ENCODE measurements around the gene MAFG.

Gene MAFG

DNA sequence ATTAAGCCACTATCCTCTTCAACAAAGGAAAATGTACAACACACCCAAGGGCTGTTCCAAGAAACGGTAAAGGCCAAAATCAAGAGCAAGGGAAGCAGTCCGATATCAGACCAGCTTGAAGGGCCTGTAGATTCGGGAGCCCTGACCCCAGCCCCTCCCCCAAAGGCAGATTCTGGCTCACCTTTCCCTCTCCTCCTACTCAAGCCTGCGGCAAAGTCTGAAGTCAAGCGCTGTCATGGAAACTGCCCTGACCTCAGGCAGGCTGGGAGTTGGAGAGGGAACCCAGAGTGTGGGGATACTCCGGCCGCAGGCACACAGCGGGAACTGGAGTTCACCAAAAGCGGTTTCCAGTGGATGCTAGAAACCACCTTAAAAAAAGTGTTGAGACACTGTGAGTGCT is 37.9 kb downstream of the MAFG start:
- no peak for DNase-seq

DNA sequence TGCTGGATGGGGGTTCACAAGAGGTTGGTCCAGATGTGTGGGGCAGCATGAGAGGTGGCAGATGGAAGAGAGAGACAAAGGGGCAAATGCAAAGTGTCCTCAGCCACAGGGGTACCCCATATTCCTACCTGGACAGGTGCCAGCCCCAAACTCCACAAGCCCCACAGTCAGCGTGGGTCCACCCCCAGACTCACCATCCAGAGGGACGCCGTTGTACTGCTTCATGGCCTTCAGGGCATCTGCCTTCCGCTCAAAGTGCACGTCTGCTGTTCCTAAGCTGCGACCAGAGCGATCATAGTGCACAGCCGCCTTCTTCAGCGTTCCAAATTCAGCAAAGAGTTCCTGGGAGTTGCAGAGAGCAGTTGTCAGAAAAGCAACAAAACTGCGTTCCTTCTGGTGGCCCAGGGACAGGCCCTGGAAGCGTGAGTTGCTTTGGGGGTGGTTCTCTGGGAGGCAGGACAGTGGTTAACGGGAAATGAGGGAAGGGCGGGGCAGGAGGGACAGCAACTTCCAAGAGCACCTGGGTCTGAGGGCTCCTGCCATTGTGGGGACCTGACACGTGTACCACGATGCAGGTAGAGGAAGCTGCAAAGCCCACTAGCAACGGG is 38.4 kb downstream of the MAFG start:
- DNase-seq = no peak

DNA sequence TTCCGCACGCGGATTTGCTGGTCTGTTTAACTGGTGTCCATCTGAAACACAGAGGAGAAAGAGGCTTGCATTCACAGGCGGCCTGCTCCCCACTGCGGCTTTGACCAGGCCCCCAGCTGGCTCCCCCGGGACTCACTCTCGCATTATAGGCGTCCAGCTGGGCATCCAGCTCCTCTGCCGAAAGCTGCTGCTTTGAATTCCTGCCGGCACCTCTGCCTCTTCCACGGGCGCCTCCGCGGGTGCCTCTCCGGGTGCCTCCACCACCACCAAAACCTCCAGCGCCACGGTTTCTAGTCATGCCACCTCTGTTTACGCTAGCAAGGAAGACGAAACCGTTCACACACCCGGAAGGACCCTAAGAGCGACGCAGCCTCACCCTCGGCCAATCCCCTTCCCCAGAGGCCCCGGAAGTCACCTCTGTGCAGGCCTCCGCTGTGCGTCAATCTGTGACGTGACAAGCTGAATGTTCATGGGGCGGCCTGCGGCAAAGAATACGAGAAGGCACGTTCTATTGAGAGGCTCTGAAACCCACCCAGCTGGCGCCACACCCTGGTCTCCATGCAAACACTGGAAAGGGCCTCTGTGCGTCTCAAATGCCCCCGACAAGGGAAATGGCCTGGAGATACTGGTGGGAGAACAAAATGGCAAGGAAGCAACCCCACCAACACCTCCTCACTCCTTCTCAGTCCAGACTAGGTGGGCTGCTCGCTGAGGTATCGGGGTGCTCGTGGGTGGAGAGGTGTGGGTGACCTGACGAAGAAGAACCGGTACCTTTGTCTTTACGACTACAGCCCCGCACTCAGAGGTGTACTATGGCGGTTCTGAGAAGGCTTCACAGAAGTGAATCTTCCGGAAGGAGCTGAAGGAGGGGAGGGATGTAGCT is 39.2 kb downstream of the MAFG start:
- DNase-seq = no peak

DNA sequence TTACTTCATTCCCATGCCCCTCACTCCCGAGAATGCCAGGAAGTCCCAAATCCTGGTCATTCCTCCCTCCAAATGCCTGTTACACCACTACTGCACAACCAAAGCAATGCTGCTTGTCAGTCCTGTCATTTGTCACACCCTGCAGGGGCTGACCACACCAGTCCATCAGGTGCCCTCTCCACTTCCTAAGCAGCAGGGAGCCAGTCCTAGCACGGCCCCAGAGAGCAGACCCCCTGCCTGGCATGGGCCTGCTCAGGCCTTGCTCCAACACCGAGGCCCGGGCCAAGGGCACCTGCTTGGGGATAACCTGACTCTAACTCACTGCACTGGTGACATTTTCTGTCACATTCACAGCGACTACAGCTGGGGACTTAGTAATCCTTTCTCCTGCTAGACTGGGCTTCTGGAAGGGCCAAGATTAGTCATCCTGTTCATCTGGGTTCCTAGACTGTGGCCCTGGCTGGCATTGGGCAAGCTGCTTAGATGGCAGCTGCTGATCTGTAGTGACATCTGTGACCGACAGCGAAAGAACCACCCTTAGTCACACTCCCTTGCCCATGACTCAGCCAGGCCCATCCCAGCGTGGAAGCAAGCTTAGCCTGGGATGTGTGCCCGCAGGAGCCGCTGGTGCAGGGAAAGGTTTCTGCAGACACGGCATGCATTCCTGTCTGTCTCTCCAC is 41.5 kb downstream of the MAFG start:
- no peak for DNase-seq

DNA sequence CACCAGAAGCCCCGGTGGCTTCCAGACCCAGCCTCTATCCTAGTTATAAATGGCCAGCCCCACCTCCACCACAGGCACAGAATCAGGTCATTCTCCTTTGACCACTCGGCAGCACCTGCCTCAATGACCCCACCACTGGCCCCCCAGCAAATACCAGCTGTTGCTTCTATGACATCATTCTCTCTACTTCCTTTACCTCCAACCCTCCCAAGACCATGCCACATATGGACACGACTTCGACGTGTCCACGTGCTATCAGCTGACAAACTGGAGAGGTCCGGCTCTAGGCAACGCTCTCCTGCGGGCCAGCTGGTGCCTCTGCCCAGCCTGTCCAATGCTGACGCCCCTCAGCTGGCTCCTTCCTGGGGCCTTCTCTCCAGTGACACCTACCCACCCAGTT is 42.1 kb downstream of the MAFG start:
- DNase-seq = no peak

DNA sequence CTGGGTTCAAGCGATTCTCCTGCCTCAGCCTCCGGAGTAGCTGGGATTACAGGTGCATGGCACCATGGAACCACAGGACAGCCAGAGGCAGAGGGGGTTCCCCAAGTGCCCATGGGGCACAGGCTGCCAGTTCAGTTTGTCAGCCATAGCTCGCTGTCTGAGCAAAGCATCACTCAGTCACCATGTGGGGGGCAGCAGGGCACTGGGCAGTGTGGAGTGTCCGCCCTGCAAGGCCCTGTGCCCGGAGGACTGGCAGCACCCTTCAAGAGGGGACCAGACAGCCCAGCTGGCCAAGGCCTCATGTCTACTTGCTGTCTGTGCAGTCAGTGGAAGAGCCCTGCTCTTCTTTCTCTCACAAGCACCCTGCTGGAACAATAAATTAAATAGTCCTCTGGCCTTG is 42.6 kb downstream of the MAFG start:
- no peak for DNase-seq

DNA sequence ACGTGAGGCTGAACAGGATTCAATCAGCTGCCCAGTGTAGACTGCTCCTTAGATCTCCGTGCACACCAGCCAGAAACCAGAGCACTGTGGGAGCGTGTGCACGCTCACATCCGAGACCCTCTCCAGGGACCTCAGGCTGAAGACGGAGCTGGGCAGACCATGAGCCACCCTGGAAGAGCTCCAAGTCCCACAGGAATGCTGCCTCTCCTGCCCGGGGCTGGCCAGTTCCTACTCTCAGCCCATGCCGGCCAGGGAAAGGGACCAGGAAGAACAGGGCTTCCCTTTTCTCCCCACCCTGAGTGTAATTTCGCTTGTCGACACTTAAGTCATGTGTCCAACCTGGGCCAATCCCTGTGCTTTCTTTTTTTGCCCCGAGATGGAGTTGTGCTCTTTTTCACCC is 43.0 kb downstream of the MAFG start:
- no peak for DNase-seq

DNA sequence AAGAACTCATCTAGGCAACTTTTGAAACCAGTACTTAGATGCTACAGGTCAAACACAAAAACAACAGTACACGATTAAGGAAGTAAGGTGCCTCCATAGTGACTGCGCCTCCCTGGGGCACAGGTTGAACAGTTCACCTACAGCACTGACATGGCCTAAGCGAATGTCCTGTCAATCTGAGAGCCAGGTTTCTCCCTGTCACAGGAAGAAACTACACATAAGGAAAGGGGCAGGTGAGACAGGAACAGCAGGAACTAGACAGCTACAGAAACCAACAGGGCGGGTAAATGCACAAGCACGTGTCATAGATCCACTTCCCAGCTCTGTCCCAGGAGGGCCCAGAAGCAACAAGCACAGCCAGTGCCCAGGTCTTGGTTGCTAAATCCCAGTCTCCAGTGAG is 48.4 kb downstream of the MAFG start:
- DNase-seq = no peak

DNA sequence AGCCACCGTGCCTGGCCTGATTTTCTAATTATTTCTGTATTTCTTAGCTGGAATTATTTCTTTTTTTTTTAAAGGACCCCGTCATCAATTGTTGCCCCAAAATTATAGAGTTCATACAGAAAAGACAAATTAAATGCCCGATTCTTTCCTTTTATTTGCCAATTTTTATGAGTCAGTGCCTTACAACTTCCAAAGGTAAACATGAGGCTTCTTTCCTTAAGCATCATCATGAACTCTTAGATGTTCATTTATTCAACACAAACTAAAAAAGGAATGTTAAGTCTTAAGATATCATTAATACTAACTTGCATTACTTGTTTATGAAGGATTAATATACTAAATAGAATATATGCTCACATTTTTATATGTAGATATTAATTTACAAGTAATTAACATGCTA is 49.2 kb downstream of the MAFG start:
- no peak for DNase-seq

DNA sequence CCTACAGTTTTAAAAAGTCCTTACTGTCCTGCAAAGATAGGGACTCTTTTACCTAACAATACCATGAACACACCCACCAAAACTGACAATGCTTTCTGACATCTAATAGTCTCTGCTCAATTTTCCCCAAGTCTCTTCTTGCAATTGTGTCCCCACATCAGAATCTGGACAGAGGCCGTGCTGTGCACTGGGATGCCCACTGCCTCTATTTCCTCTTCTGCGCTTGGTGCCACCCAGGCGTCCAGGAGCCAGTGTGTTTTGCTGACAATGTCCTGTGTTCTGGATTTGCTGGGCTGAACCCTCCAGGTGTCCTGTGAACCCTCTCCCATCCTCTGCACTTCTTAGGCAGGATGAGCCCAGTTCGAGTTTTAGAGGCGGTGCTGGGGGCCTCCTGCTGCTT is 50.0 kb downstream of the MAFG start:
- DNase-seq = no peak

DNA sequence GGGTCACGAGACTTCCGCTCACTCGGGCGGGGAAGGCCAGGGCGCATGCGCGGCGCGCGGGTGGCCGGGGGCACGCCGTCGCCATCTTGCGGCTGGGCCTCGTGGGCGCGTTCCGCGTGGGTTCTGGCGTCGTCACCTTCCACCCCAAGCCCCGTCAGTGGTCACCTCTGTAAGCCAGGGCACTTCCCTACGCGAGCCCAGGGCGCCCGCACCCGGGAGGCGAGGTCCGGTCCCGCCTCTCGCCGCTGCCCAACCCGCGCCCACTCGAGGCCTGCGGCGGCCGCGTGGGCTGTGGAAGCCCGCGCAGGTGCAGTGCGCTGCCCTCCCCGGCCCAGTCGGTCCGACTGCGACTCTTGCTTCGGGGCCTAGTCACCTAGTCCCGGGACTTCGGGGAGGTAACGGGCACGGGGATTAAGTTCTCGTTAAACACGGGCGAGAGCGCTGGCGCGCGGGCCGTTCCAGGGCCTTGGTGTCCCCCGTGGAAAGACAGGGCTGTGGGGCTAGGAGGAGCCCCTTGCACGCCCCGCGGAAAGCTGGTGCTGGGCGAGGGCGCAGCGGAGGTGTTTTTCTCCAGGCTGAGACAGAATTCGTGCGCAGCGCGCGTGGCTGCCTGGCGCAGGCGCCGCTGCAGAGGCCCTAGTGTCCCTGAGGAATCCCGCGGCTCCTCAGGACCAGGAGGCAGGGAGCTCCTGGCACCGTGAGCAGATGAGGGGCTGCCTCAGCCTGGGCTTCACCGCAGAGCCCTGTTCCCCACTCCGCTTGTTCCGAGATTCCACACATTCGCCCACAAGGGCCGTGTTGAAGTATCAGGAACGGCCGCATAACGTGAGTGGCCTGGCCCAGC is 55.9 kb downstream of the MAFG start:
- peak; percentile 97 for DNase-seq

DNA sequence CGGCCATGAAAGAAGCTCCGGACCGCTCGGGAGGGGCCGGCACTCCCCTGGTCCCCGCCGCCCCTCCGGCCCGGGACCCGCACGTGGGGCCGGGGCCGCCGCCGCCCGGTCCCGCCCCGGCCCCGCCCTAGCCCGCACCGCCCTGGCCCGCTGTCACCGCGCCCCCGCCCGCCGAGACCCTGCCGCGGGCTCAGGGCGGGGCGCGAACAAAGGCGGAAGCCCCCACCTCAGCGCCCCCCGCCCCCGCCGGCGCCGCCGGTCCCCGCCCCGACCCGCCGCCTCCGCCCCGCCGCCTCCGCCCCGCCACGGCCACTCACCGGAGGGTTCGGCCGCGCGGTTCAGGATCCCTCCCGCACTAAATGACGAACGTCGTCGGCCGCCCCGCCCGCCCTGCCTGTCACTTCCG is 56.6 kb downstream of the MAFG start, which contains the start of gene ARHGDIA:
Gene ARHGDIA, minus strand, starts transcription at position 357 of the 406 bp plus-strand sequence. CDS start 1,407 bp downstream, outside the sequence.
- DNase-seq = no peak

DNA sequence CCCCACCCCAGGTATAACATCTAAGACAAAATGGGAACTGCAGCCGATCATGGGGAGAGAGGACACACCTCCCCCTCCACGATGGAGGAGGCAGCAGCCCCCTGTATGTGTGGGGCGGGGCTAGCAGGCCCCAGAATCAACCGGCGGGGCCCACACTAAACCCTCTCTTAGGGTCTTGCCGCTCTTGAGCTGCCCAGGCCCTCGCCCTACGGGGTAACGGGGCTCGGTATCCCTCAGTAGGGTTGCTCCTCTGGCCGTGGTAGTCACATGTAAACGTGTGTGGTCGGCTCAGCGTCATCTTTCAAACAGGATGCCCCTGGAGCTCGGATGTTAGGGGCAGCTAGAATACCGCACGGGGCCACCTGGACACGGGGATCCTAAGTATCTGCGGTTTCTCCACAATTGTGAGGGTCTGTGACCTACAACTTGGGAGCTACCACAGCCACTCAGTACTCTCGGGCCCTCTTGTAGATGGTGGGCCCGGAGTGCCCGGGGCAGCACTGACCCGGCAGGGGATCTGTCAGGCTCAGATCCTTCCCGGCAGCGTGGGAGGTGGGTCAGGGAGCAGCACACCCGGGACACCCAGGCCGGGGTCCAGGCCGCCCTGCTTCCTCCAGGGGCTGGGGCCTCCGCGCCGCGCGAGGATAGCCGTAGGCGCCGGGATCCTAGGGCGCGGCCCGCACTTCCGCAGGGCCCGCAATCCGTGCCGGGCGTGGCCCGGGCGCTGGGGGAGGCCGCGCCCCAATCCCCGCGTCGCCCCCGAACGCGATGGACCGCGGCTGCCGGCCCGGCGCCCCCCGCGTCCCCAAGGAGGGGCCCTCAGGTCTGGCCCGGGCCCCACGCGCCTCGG is 57.2 kb downstream of the MAFG start:
- peak; percentile 52 for DNase-seq

DNA sequence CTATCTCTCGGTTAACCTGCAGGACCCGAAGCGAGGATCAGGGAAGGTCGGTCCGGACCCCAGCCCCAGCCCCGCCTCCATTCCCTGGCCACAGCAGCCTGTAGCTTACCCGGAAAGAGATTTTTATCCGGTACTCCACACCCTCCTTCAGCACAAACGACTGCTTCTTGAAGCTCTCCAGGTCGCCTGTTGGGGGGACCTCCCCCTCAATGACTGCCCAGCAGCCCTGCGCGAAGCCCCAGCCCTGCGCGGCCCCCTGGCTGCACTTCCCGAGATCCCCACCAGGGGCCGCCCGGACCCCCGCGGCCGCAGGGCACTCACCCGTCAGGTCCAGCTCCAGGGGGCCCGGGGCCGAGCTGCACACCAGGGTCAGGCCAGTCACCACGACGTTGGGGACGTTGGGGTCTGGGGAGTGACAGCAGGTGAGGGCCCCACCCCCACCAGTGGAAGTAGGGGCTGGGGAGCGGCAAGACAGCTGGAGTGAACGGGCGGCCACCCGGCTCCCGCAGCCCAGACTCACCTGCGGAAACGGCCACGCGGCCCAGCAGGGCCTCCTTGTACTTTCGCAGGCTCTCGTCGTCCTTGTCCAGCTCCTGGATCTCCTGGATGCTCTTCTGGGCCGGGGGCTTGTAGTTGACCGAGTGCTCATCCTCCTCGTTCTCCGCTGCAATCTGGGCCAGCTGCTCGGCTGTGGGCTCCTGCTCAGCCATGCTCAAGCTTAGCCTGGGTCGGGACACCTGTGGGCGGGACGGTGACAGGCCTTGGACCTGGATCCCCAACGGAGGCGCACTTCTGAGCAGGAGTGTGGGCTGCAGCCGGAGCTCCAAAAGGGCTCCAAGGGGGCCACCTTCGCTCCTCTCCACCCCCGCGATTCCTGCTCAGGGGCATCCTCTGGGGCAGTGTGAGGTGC is 58.1 kb downstream of the MAFG start:
- DNase-seq = peak; percentile 61

DNA sequence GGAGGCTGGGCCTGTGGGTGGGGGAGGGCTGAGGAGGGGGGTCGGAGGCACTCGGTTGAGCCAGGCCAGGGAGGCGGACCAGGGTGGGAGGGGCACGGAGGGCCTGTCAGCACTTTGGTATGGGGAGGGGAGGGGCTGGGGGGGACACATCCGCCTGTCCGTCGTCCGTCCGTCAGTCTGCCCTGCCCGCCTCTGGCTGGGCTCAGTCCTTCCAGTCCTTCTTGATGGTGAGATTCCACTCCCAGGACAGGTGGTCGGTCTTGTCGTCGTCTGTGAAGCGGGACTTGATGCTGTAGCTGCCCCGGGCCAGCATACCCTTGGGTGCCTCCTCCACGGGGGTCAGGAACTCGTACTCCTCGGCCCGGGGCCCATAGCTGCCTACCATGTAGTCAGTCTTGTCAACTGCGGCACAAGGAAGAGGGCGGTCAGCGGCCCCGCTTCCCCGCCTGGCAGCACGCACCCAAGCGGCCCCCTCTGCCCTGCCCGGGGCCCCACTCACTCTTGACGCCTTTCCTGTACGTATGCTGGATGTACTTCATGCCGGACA is 58.8 kb downstream of the MAFG start:
- no peak for DNase-seq
